DMS79 (cell line): Measurements from ENCODE around the gene BBS7.

Experiments used
- DNase-seq: peaks from one replicate; lab custom pipeline; 2025; lab: John Stamatoyannopoulos, UW

Gene BBS7

DNA sequence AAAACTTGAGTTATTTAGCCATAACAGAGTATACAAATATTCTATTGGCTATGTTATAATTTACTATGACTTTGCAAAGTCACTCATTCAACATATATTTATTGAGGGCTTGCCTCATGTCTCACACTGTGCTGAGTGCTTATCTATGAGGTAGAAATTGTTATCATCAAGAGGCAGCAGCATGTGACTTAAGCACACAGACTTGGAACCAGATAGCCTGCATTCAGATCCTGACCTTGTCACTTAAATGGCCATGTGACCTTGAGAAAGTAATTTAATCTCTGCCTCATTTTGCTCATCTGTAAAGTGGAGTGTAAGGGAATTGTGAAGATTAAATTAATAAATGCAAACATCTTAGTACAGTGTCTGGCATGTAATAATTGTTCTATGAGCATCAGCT is 79.3 kb downstream of the BBS7 start:
- DNase-seq: no peak

- no peak for DNase-seq
Measured at GRCh38 chr4:121789960-121790829, 80.1 kb downstream of the BBS7 start.

DNA sequence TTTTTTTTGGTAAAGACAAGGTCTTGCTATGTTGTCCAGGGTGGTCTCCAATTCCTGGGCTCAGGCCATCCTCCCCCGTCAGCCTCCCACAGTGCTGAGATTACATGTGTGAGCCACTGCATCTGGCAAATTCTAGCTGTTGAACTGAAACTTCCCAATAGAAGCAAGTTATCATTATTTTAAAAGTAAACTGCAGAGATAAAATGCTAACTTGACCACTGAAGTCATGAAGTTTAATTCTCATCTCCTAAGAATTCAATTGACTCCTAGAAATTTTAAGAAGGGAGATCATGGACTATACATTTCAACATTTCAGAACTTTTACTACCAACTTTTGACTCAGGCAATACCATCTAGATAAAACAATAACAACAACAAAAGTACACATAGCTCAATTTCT is 80.8 kb downstream of the BBS7 start:
- no peak for DNase-seq

DNA sequence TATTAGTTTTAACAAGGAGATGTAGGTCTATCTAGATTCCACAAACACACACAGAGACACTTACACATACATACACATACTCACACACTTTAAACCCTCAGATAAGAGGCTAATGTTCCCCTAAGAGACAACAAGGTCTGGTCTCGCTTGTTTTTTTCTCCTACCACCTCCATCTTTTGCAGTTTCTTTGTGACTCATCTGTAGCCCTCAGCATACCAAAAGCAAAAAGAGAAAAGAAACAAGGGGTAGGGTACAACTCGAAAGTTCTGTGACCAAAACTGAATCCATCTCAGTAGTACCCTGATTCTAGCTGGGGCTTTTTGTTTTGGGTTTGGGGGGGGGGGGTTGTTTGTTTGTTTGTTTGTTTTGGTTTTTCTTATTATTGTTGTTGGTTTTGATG is 81.4 kb downstream of the BBS7 start:
- no peak for DNase-seq

DNA sequence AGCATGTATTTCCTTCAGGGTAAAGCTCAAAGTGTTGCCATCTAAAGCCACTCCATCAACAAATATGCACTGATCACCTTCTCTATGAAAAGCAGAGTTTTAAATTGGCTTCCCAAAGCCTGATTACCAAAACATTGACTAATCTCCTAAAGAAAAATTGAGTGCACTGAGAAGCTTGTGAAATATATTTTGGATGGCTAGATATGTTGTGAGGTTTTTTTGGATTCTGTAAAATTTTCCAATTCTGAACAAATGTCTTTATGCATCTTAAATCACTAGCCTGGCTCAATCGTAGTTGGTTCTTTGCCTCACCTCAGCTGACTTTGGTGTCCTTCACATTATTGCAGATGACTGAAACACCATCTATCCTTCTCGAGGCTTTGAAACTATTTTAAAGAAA is 84.1 kb downstream of the BBS7 start:
- no peak for DNase-seq

- no peak for DNase-seq
Measured at GRCh38 chr4:121785479-121785878, 84.8 kb downstream of the BBS7 start.

- no peak for DNase-seq
Measured at GRCh38 chr4:121784975-121785374, 85.3 kb downstream of the BBS7 start.

- no peak for DNase-seq
Measured at GRCh38 chr4:121784401-121784800, 85.9 kb downstream of the BBS7 start.

DNA sequence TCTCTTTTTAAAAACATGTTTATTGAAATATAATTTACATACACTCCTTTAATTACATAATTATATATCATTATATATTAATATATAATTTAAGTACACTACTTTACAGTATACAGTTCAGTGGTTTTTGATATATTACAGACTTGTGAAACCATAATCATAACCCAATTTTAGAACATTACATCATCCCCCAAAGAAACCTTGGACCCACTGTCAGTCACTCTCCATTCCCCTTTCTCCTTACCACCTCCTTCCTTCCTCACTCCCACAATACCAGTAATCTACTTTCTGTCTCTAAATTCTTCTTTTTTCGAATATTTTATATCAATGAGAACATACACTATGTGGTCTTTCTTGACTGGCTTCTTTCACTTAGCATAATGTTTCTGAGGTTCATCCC is 87.1 kb downstream of the BBS7 start:
- no peak for DNase-seq

GRCh38 chr4:121778991-121779628 is 91.2 kb downstream of the BBS7 start:
- no peak for DNase-seq

DNA sequence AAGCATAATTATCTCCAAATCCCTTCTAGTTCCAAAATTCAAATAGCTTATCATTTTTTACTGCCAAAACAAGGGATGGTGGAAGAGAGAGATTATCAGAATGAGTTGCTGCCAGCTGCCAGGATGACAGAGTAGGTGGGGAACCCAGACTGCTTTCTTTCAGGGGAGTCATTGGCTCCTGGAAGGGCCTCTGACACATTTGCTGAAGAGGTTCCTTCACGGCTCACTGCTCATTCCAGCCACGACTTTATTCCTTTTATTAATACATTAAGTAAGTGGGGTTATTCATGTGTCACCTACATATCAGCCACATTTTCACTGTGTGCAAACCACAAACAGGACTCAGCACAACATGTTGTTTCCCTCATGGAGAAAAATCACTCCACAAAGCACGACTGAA is 92.6 kb downstream of the BBS7 start:
- DNase-seq: no peak

DNA sequence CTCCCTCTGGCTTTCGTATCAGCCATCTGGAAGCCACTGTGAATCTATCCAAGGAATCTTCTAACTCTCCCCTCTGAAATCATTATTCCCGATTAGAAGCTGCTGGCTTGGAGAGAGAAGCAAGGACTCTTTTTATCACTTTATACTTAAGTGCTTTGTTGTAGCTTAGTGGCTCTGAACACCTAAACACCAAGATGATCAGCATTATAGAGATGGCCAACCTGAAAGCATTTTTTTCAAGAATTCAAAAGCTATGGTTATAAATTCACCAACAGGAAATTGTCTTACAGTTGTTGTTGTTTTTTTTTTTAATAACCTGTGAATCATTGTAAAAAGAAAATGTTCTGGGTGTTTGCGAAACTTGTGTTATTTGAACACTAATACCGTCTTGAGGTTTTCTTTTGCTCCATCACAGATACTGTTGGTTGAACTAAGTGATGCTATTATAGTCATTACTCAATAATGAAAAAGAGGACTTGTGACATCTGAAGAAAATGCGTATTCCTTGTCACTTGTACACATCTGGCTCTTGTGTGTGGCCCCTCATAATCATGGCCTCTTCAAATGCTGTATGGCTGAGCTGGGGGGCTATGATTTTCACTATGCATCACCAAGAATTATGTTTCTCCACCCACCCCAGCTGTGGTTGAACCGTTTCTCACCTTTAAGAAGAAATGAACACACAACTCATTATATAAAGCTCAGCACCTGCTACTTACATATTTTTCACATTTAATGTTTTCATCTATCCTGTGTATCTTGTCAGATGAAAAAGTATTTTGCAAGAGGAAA is 93.5 kb downstream of the BBS7 start:
- no peak for DNase-seq
